GM10266 (cell line): ENCODE results near the gene KIF3A.

Experiments
- DNase-seq: peaks from one replicate; pipeline ENCODE4 v3.0.0; 2012; ENCODE audit errors: extremely low spot score
- TF ChIP-seq, protein P1 (sequence below): IDR thresholded peaks from 2 replicates; pipeline ENCODE4 v1.5.1; 2012; ENCODE audit warnings: mild to moderate bottlenecking, low read depth; ENCODE audit not compliant: control insufficient read depth, insufficient read depth; ENCODE audit errors: missing control alignments

KIF3A gene

DNA sequence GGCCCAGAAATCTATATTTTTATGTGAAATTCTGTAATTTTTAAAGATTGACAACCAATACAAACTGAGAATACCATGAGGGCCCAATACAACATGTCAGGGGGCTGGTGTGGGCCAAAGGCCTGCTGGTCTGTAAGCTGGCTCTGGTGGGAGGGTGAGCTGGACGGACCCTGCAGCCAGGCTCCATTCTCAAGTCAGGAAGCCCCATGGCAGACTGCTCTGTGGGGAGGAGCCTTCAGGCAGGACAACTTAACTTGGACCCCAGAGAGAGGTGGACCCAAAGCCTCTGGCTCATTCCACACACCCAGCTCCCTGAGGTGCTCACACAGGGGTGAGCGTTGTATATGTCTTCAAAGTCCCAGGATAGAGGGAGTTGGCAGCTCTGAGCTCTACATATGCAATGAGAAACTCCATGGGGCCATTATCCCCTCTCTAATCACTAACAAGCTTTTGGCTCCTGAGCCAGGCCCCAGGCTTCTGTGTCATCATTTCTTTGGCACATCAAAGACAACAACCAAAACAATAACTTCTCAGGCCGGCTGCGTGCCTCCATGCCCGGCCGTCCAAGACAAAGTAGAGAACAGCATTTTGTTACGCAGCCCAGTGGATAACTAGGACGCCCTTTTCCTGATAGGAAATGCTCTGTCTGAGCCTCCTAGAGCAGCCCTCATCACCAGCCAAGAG lies 33.3 kb upstream of the KIF3A start:
- no peak for DNase-seq

DNA sequence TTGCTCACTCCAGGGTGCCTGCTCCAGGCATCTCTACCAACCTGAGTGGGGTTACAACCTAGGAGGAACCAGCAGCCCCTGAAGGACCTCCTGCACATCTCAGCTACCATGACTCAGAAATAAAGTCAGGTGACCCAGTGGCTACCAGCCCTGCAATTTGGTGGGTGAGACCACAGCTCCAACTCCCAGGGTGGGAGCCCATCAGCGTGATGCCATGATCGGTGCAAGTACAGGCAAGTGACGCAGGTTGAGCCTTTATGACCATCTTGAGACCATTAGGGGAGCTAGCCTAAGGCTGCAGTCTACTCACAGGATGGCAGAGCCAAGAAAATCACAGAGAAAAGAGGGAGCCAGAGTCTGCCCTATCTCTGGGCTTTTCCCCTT lies 31.1 kb upstream of the KIF3A start:
- no peak for DNase-seq
- TF ChIP-seq, protein P1, sequence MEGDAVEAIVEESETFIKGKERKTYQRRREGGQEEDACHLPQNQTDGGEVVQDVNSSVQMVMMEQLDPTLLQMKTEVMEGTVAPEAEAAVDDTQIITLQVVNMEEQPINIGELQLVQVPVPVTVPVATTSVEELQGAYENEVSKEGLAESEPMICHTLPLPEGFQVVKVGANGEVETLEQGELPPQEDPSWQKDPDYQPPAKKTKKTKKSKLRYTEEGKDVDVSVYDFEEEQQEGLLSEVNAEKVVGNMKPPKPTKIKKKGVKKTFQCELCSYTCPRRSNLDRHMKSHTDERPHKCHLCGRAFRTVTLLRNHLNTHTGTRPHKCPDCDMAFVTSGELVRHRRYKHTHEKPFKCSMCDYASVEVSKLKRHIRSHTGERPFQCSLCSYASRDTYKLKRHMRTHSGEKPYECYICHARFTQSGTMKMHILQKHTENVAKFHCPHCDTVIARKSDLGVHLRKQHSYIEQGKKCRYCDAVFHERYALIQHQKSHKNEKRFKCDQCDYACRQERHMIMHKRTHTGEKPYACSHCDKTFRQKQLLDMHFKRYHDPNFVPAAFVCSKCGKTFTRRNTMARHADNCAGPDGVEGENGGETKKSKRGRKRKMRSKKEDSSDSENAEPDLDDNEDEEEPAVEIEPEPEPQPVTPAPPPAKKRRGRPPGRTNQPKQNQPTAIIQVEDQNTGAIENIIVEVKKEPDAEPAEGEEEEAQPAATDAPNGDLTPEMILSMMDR: no peak

More for the DNA sequence above, 33.3 kb upstream of the KIF3A start:
- TF ChIP-seq, protein P1: no peak

DNA sequence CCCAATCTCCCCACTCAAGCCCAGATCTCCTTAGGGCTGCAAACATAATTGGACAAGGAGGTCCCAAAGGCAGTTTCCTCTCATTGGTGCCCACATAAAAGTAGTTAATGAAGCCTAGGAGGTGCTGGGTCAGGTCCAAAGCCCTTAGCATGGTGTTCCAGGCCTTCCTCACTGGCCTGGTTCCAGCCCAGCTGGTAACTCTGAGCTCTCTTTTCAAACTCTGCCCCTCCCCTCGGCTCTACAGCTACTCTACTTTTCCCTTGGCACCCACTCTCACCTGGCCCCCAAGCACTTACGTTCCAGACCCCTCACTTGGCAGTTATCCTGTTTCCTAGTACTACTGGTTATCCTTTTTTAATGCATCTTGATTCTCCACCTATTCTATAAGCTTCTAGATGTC lies 29.8 kb upstream of the KIF3A start:
- TF ChIP-seq, protein P1: no peak
- DNase-seq: no peak

DNA sequence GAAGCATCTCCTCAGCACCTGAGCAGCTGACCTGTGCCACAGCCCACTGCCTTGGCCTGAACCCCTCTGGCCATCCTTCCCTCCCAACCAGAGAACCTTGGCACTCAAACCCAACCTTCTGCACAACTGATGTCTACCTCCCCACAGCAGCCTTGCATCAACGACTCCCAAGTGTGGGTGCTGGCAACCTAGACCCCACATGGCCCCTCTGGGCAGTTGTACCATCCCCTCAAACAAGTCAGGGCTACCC lies 29.4 kb upstream of the KIF3A start:
- TF ChIP-seq, protein P1: no peak
- DNase-seq: no peak

DNA sequence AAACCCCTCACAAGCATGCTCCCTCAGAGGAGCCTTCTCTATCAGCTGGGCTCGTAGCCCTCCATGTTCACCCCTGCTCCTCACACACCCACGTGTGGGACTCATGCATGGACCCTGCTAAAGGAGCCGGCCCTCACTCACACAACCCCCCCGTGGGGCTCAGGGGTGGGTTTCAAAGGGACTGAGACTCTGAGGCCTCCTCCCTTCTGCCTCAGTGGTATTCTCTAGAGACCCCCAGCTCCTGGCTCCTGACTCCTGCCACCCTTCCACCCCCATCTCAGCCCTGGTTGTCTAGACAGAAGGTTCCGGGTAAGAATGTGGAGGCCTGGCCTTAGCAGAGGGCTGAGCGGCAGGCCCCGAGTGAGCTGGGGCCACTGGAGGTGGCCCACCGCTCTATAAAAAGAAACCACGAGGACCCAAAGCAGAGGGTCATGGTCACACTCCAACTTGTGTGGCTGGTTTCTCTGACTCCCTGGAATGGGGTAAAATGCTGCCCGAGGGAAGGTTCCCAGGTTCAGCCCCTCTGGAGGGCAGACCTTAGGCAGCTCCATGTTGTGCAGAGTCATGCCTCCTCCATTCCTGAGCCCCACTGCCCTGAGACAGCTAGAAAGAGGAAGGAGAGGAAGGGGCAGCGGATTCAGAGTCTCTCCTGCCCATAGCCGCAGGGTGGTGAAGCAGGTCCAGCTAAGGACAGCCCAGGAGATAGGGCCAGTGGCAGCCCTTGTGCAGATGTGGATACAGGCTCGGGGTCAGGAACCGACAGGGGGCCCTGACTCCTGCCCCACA lies 28.9 kb upstream of the KIF3A start:
- TF ChIP-seq, protein P1: no peak
- DNase-seq: no peak

DNA sequence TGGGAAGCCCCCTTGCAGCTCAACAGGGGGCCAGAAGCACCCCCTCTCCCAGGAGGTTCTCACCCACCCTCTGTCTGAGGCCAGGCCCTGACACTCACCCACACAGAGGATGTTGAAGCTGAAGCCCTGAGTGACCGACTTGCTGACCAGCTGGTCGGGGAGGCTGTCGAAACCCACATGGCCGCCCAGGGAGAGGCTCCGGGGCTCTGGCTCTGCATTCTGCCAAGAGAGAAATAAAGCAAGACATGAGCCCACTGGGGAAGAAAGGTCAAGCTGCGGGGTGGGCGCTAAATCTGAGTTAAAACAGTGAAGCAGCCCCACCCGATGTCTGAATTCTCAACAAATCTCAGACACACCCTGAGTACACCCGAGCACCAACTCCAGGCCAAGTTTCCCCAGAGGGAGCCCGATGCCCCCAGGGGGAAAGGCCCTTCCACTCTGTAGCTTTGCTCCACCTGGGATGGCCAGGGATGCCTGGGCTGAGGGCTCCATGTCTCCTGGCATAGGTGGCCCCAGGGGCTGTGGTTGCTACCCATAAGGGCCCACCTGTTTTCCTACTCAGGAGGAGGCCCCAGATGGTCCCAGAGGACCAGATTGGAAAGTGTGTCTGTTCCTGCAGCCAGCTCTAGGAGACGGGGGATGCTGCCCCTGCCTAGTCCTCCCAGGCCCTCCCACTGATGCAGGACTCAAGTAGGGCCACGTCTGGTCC lies 28.1 kb upstream of the KIF3A start:
- TF ChIP-seq, protein P1: no peak

More for the DNA sequence above, 28.1 kb upstream of the KIF3A start:
- no peak for DNase-seq
